Measurements from ENCODE around the gene UTS2R. TPM values are rescaled to one million over a fixed set of nuclear protein-coding genes. Genes with fewer than 3 reads are reported as not detected.

The UTS2R gene
- total RNA-seq, 6 donors from 2014 or later: 0.39 TPM; not detected in 5

GRCh38 chr17:82361885-82362633 is 9.5 kb upstream of the UTS2R start:
- H3K9me3 ChIP-seq: no peaks in the 10 kb centered on the region
- no peaks in the 10 kb centered on the region for H3K27me3 ChIP-seq
- no peak overlapping the region for H3K27ac ChIP-seq
- H3K4me1 ChIP-seq: no peaks in the 10 kb centered on the region
- DNase-seq (no peak), ATAC-seq (ENCODE audit: low FRiP score in 2 of 2) (peak in 1 of 2 donors; percentile 63)
- H3K36me3 ChIP-seq: no peaks in the 10 kb centered on the region
- no peak overlapping the region for H3K4me3 ChIP-seq
- TF ChIP-seq POLR2A (IDR thresholded peaks at IDR 0.05) (no peak), POLR2AphosphoS5 (IDR thresholded peaks at IDR 0.05) (no peak), EP300 (IDR thresholded peaks at IDR 0.05) (no peak)
- TF ChIP-seq, protein P1, sequence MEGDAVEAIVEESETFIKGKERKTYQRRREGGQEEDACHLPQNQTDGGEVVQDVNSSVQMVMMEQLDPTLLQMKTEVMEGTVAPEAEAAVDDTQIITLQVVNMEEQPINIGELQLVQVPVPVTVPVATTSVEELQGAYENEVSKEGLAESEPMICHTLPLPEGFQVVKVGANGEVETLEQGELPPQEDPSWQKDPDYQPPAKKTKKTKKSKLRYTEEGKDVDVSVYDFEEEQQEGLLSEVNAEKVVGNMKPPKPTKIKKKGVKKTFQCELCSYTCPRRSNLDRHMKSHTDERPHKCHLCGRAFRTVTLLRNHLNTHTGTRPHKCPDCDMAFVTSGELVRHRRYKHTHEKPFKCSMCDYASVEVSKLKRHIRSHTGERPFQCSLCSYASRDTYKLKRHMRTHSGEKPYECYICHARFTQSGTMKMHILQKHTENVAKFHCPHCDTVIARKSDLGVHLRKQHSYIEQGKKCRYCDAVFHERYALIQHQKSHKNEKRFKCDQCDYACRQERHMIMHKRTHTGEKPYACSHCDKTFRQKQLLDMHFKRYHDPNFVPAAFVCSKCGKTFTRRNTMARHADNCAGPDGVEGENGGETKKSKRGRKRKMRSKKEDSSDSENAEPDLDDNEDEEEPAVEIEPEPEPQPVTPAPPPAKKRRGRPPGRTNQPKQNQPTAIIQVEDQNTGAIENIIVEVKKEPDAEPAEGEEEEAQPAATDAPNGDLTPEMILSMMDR (IDR thresholded peaks at IDR 0.05): no peak
- 89 to 96% methylated on average over 6 of the region's 6 CpGs for WGBS, 2 donors

- H3K27me3 ChIP-seq: peaks cover 0 to 11% (median 6%) of the 10 kb centered on the region in 4 donors
- no peaks in the 10 kb centered on the region for H3K9me3 ChIP-seq
- no peak for DNase-seq
- no peak overlapping the region for H3K27ac ChIP-seq
- 74 to 75% methylated on average over 6 of the region's 6 CpGs for WGBS, 2 donors
- H3K36me3 ChIP-seq: no peaks in the 10 kb centered on the region
- H3K4me3 ChIP-seq: no peak overlapping the region
- TF ChIP-seq POLR2A (IDR thresholded peaks at IDR 0.05): no peak
- no peak for TF ChIP-seq EP300 (IDR thresholded peaks at IDR 0.05)
- no peak for TF ChIP-seq POLR2AphosphoS5 (IDR thresholded peaks at IDR 0.05)
- TF ChIP-seq, protein P1 (IDR thresholded peaks at IDR 0.05): no peak
- peaks cover 5 to 7% (median 6%) of the 10 kb centered on the region in 4 donors for H3K4me1 ChIP-seq
- no peak for ATAC-seq (ENCODE audit: low FRiP score in 2 of 2)
Observed at GRCh38 chr17:82365606-82366295, 5.8 kb upstream of the UTS2R start.

- H3K27ac ChIP-seq: no peak overlapping the region
- no peaks in the 10 kb centered on the region for H3K36me3 ChIP-seq
- H3K4me3 ChIP-seq: no peak overlapping the region
- H3K4me1 ChIP-seq: peaks cover 14 to 17% (median 15%) of the 10 kb centered on the region in 4 donors
- DNase-seq (no peak), ATAC-seq (ENCODE audit: low FRiP score in 2 of 2) (no peak)
- no peaks in the 10 kb centered on the region for H3K9me3 ChIP-seq
- TF ChIP-seq, protein P1 (IDR thresholded peaks at IDR 0.05): no peak
- no peak for TF ChIP-seq POLR2A (IDR thresholded peaks at IDR 0.05)
- no peak for TF ChIP-seq EP300 (IDR thresholded peaks at IDR 0.05)
- TF ChIP-seq POLR2AphosphoS5 (IDR thresholded peaks at IDR 0.05): no peak
- WGBS, 2 donors: 85 to 88% methylated on average over 7 of the region's 7 CpGs
- H3K27me3 ChIP-seq: peaks cover 0 to 21% (median 12%) of the 10 kb centered on the region in 4 donors
Observed at GRCh38 chr17:82366749-82367148, 4.8 kb upstream of the UTS2R start.

DNA sequence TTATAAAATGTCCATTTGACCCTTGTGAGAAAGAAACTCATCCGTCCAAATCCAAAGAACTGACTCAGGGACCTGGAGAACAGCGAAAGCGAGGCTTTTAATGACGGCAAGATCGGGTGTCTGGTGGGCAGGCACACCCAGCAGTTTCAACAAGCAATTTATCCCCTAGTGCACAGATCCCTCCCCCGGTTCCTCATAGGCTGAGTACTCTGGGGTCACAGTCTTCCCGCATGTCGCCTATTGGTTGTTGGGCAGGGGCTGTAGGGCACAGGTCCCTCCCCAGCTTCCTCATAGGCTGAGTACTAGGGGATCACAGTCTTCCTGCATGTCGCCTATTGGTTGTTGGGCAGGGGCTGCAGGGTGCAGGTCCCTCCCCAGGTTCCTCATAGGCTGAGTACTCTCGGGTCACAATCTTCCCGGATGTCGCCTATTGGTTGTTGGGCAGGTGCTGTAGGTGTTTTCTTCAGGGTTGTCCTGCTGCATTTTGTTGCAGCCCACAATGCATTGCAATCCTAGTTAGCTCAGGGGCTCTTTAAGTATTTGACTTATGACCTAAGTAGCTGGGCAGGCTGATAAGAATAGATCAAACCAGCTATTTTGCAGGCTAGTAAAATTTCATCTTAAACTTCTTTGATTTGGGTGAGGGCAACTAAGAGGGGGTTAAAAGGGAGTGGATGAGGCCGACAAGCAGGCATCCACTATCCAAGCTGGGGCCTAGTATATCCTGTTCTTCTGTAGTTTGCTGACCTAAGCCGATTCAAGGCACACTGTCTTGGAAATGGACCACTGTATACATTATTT is 3.6 kb upstream of the UTS2R start:
- TF ChIP-seq, protein P1 (IDR thresholded peaks at IDR 0.05): no peak
- TF ChIP-seq POLR2AphosphoS5 (IDR thresholded peaks at IDR 0.05) (no peak), POLR2A (IDR thresholded peaks at IDR 0.05) (no peak), EP300 (IDR thresholded peaks at IDR 0.05) (no peak)
- ATAC-seq (ENCODE audit: low FRiP score in 2 of 2) (no peak), DNase-seq (no peak)
- Histone ChIP-seq H3K4me1 (peaks cover 17 to 27% (median 22%) of the 10 kb centered on the region in 4 donors), H3K4me3 (no peak overlapping the region), H3K36me3 (no peaks in the 10 kb centered on the region), H3K9me3 (no peaks in the 10 kb centered on the region), H3K27me3 (peaks cover 0 to 29% (median 19%) of the 10 kb centered on the region in 4 donors), H3K27ac (no peak overlapping the region)
- 85 to 87% methylated on average over 14 of the region's 14 CpGs for WGBS, 2 donors

Measured in upper lobe of left lung (tissue), 6 donors.